ENCODE measurements around the gene AKT1S1. TPM values are rescaled to one million over a fixed set of nuclear protein-coding genes. Genes with fewer than 3 reads are reported as not detected.
A peak's percentile ranks its signal among the peaks of the same experiment; 100 is the strongest.

AKT1S1 gene
- total and polyA plus RNA-seq, 2 of the 13 experiments (the other 11 are each of a cell fraction or from before 2014, with no cell fraction given): 13.5 to 27.8 TPM

DNA sequence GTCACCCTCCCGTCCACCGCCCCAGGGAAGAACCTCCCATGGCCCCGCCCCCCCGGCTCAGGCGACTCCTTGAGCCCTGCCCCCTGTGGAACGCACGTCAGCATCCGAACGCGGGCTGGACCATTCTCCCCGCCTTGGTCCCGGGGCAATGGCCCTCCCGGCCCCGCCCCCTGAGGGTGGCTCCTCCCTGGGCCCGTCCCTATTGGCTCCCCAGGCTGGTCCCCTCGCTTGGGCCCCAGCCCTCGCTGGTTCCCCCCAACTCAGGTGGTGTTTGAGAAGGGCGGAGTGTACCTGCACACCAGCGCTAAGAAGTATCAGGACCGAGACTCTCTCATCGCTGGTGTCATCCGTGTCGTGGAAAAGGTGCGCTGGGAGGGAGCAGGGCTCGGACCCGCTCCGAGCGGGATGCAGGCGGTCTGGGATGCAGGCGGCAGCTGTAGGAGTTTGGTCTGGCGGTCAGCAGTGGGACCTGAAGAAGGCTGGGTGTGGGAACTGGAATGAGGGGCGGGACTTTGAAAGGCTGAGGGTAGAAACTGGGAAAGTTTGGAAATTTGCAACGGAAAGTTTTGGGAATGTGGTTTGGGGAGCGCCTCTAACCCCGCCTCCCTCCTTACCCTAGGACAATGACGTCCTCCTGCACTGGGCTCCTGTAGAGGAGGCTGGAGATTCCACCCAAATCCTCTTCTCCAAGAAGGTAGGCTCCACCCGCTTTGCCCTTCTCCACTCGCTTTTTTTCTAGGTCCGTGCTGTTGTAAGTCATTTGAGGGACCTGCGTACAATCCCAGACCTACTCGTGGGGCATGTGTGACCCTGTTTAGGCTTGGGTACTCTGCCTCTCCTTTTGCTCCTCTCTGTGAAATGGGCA lies 956 bp upstream of the AKT1S1 start (continued):
- TF ChIP-seq NONO (IDR thresholded peaks at IDR 0.05) (no peak), NONO (CRISPR knock-in tag; conservative IDR thresholded peaks at IDR 0.05) (peak; percentile 80), DR1 (CRISPR knock-in tag; IDR thresholded peaks at IDR 0.05) (peak; percentile 29; the same call in 1 of the 2 replicates), HOXD1 (CRISPR knock-in tag; IDR thresholded peaks at IDR 0.05) (no peak), POLR2A (IDR thresholded peaks at IDR 0.05; ENCODE audit: insufficient read depth in 1 of 2, low read depth in 2 of 2, low read length in 2 of 2) (peak in 1 of 2 experiments; percentile 59; a peak in 3 of 4 replicates), NFKB2 (CRISPR knock-in tag; IDR thresholded peaks at IDR 0.05; ENCODE audit: borderline replicate concordance) (peak; percentile 78; the same call in 1 of the 2 replicates), NFYC (CRISPR knock-in tag; IDR thresholded peaks at IDR 0.05) (peak; percentile 73), KDM1A (CRISPR knock-in tag; IDR thresholded peaks at IDR 0.05) (0 out of 2 replicates have a peak, but pooled peaks have one; percentile 3), ZNF772 (CRISPR knock-in tag; IDR thresholded peaks at IDR 0.05) (peak; percentile 25; the same call in 1 of the 2 replicates), KLF15 (CRISPR knock-in tag; IDR thresholded peaks at IDR 0.05; ENCODE audit: borderline replicate concordance) (no peak; the same call in 1 of the 2 replicates), RXRB (CRISPR knock-in tag; IDR thresholded peaks at IDR 0.05; ENCODE audit: borderline replicate concordance) (no peak; the same call in 1 of the 2 replicates), RAD51 (IDR thresholded peaks at IDR 0.05; ENCODE audit: borderline replicate concordance) (no peak)
- TF ChIP-seq, protein P1, sequence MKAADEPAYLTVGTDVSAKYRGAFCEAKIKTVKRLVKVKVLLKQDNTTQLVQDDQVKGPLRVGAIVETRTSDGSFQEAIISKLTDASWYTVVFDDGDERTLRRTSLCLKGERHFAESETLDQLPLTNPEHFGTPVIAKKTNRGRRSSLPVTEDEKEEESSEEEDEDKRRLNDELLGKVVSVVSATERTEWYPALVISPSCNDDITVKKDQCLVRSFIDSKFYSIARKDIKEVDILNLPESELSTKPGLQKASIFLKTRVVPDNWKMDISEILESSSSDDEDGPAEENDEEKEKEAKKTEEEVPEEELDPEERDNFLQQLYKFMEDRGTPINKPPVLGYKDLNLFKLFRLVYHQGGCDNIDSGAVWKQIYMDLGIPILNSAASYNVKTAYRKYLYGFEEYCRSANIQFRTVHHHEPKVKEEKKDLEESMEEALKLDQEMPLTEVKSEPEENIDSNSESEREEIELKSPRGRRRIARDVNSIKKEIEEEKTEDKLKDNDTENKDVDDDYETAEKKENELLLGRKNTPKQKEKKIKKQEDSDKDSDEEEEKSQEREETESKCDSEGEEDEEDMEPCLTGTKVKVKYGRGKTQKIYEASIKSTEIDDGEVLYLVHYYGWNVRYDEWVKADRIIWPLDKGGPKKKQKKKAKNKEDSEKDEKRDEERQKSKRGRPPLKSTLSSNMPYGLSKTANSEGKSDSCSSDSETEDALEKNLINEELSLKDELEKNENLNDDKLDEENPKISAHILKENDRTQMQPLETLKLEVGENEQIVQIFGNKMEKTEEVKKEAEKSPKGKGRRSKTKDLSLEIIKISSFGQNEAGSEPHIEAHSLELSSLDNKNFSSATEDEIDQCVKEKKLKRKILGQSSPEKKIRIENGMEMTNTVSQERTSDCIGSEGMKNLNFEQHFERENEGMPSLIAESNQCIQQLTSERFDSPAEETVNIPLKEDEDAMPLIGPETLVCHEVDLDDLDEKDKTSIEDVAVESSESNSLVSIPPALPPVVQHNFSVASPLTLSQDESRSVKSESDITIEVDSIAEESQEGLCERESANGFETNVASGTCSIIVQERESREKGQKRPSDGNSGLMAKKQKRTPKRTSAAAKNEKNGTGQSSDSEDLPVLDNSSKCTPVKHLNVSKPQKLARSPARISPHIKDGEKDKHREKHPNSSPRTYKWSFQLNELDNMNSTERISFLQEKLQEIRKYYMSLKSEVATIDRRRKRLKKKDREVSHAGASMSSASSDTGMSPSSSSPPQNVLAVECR (CRISPR knock-in tag; IDR thresholded peaks at IDR 0.05; ENCODE audit: borderline replicate concordance): peak; percentile 59
- TF ChIP-seq, protein P2, sequence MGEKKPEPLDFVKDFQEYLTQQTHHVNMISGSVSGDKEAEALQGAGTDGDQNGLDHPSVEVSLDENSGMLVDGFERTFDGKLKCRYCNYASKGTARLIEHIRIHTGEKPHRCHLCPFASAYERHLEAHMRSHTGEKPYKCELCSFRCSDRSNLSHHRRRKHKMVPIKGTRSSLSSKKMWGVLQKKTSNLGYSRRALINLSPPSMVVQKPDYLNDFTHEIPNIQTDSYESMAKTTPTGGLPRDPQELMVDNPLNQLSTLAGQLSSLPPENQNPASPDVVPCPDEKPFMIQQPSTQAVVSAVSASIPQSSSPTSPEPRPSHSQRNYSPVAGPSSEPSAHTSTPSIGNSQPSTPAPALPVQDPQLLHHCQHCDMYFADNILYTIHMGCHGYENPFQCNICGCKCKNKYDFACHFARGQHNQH (CRISPR knock-in tag; IDR thresholded peaks at IDR 0.05): no peak
- TF ChIP-seq, protein P3, sequence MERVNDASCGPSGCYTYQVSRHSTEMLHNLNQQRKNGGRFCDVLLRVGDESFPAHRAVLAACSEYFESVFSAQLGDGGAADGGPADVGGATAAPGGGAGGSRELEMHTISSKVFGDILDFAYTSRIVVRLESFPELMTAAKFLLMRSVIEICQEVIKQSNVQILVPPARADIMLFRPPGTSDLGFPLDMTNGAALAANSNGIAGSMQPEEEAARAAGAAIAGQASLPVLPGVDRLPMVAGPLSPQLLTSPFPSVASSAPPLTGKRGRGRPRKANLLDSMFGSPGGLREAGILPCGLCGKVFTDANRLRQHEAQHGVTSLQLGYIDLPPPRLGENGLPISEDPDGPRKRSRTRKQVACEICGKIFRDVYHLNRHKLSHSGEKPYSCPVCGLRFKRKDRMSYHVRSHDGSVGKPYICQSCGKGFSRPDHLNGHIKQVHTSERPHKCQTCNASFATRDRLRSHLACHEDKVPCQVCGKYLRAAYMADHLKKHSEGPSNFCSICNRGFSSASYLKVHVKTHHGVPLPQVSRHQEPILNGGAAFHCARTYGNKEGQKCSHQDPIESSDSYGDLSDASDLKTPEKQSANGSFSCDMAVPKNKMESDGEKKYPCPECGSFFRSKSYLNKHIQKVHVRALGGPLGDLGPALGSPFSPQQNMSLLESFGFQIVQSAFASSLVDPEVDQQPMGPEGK (CRISPR knock-in tag; IDR thresholded peaks at IDR 0.05): peak; percentile 74
- TF ChIP-seq, protein P4, sequence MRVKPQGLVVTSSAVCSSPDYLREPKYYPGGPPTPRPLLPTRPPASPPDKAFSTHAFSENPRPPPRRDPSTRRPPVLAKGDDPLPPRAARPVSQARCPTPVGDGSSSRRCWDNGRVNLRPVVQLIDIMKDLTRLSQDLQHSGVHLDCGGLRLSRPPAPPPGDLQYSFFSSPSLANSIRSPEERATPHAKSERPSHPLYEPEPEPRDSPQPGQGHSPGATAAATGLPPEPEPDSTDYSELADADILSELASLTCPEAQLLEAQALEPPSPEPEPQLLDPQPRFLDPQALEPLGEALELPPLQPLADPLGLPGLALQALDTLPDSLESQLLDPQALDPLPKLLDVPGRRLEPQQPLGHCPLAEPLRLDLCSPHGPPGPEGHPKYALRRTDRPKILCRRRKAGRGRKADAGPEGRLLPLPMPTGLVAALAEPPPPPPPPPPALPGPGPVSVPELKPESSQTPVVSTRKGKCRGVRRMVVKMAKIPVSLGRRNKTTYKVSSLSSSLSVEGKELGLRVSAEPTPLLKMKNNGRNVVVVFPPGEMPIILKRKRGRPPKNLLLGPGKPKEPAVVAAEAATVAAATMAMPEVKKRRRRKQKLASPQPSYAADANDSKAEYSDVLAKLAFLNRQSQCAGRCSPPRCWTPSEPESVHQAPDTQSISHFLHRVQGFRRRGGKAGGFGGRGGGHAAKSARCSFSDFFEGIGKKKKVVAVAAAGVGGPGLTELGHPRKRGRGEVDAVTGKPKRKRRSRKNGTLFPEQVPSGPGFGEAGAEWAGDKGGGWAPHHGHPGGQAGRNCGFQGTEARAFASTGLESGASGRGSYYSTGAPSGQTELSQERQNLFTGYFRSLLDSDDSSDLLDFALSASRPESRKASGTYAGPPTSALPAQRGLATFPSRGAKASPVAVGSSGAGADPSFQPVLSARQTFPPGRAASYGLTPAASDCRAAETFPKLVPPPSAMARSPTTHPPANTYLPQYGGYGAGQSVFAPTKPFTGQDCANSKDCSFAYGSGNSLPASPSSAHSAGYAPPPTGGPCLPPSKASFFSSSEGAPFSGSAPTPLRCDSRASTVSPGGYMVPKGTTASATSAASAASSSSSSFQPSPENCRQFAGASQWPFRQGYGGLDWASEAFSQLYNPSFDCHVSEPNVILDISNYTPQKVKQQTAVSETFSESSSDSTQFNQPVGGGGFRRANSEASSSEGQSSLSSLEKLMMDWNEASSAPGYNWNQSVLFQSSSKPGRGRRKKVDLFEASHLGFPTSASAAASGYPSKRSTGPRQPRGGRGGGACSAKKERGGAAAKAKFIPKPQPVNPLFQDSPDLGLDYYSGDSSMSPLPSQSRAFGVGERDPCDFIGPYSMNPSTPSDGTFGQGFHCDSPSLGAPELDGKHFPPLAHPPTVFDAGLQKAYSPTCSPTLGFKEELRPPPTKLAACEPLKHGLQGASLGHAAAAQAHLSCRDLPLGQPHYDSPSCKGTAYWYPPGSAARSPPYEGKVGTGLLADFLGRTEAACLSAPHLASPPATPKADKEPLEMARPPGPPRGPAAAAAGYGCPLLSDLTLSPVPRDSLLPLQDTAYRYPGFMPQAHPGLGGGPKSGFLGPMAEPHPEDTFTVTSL (CRISPR knock-in tag; IDR thresholded peaks at IDR 0.05; ENCODE audit: borderline replicate concordance): 0 out of 2 replicates have a peak, but pooled peaks have one; percentile 19
